H9 (cell line): ENCODE results near the gene GPM6B. TPM values are rescaled to one million over a fixed set of nuclear protein-coding genes. Genes with fewer than 3 reads are reported as not detected.

Experiments
- DNase-seq: peaks from one replicate; pipeline ENCODE4 v3.0.0-alpha.2; 2017
- H2AFZ ChIP-seq: one replicate; pipeline ENCODE4 v1.6.1; 2013; ENCODE audit warnings: mild to moderate bottlenecking, low read length, control low read depth, moderate library complexity
- H2AK5ac ChIP-seq: 2 replicates; pipeline ENCODE4 v1.6.1; 2013; ENCODE audit warnings: low read length, control low read depth, mixed read lengths; ENCODE audit not compliant: insufficient read length
- H2BK120ac ChIP-seq: one replicate; pipeline ENCODE4 v1.6.1; 2013; ENCODE audit warnings: low read depth, mild to moderate bottlenecking, low read length, control low read depth, inconsistent platforms; ENCODE audit not compliant: poor library complexity, severe bottlenecking
- H2BK12ac ChIP-seq: 2 replicates; pipeline ENCODE4 v1.6.1; 2013; ENCODE audit warnings: low read length, control low read depth, mixed read lengths, low read depth; ENCODE audit not compliant: insufficient read length
- H2BK15ac ChIP-seq: 2 replicates; pipeline ENCODE4 v1.6.1; 2013; ENCODE audit warnings: low read depth, low read length, control low read depth
- H2BK20ac ChIP-seq: one replicate; pipeline ENCODE4 v1.6.1; 2013; ENCODE audit warnings: low read depth, mild to moderate bottlenecking, low read length, control low read depth, inconsistent platforms; ENCODE audit not compliant: poor library complexity, severe bottlenecking
- H2BK5ac ChIP-seq: 2 replicates; pipeline ENCODE4 v1.6.1; 2013; ENCODE audit warnings: low read length, control low read depth, mixed read lengths; ENCODE audit not compliant: insufficient read length
- H3K14ac ChIP-seq: 2 replicates; pipeline ENCODE4 v1.6.1; 2013; ENCODE audit warnings: low read length, control low read depth; ENCODE audit not compliant: insufficient read depth
- H3K18ac ChIP-seq: 2 replicates; pipeline ENCODE4 v1.6.1; 2013; ENCODE audit warnings: low read depth, mild to moderate bottlenecking, mixed read lengths, low read length, control low read depth; ENCODE audit not compliant: insufficient read length
- H3K23ac ChIP-seq: 2 replicates; pipeline ENCODE4 v1.6.1; 2013; ENCODE audit warnings: low read length, control low read depth, mixed read lengths, low read depth; ENCODE audit not compliant: insufficient read length
- H3K23me2 ChIP-seq: 2 replicates; pipeline ENCODE4 v1.6.1; 2013; ENCODE audit warnings: low read depth, mild to moderate bottlenecking, mixed read lengths, low read length, control low read depth; ENCODE audit not compliant: insufficient read length, poor library complexity, severe bottlenecking
- H3K27ac ChIP-seq: 2 replicates; pipeline ENCODE4 v1.5.1; 2013; ENCODE audit warnings: low read length, control low read depth, mixed read lengths, low read depth; ENCODE audit not compliant: insufficient read length
- H3K27me3 ChIP-seq: 2 replicates; pipeline ENCODE4 v1.6.1; 2013; ENCODE audit warnings: low read length, control low read depth, inconsistent platforms; ENCODE audit not compliant: insufficient read depth
- H3K4ac ChIP-seq: 2 replicates; pipeline ENCODE4 v1.6.1; 2013; ENCODE audit warnings: low read depth, mild to moderate bottlenecking, control low read depth, inconsistent platforms, low read length, moderate library complexity
- H3K4me1 ChIP-seq: 2 replicates; pipeline ENCODE4 v1.6.1; 2013; ENCODE audit warnings: low read length, control low read depth, inconsistent platforms; ENCODE audit not compliant: insufficient read depth
- H3K4me2 ChIP-seq: 2 replicates; pipeline ENCODE4 v1.6.1; 2013; ENCODE audit warnings: low read length, control low read depth, mixed read lengths; ENCODE audit not compliant: insufficient read length, insufficient read depth
- H3K56ac ChIP-seq: 2 replicates; pipeline ENCODE4 v1.6.1; 2013; ENCODE audit warnings: low read depth, mild to moderate bottlenecking, mixed read lengths, low read length, control low read depth; ENCODE audit not compliant: insufficient read length
- H3K79me1 ChIP-seq: 2 replicates; pipeline ENCODE4 v1.6.1; 2013; ENCODE audit warnings: low read depth, mild to moderate bottlenecking, moderate library complexity, low read length, control low read depth, inconsistent platforms; ENCODE audit not compliant: insufficient read depth, poor library complexity, severe bottlenecking
- H3K79me2 ChIP-seq: 2 replicates; pipeline ENCODE4 v1.6.1; 2013; ENCODE audit warnings: low read length, control low read depth, inconsistent platforms; ENCODE audit not compliant: insufficient read depth
- H3K9ac ChIP-seq: 2 replicates; pipeline ENCODE4 v1.6.1; 2013; ENCODE audit warnings: low read length, control low read depth, mixed read lengths; ENCODE audit not compliant: insufficient read length; ENCODE audit errors: extremely low read depth
- H3K9me3 ChIP-seq: one replicate; pipeline ENCODE4 v1.6.1; 2013; ENCODE audit warnings: low read depth, low read length, inconsistent platforms; ENCODE audit not compliant: control insufficient read depth
- H3T11ph ChIP-seq: one replicate; pipeline ENCODE4 v1.6.1; 2013; ENCODE audit warnings: mild to moderate bottlenecking, low read length, control low read depth, inconsistent platforms
- H4K20me1 ChIP-seq: one replicate; pipeline ENCODE4 v1.6.1; 2013; ENCODE audit not compliant: control insufficient read depth, insufficient read length, insufficient read depth
- H4K5ac ChIP-seq: 2 replicates; pipeline ENCODE4 v1.6.1; 2013; ENCODE audit warnings: low read depth, mild to moderate bottlenecking, mixed read lengths, low read length, control low read depth; ENCODE audit not compliant: insufficient read length
- H4K8ac ChIP-seq: replicated peaks from 2 replicates; pipeline ENCODE4 v1.6.1; 2013; ENCODE audit warnings: low read length, control low read depth, mixed read lengths, low read depth; ENCODE audit not compliant: insufficient read length
- H4K91ac ChIP-seq: 2 replicates; pipeline ENCODE4 v1.6.1; 2013; ENCODE audit warnings: low read depth, mild to moderate bottlenecking, moderate library complexity, mixed read lengths, low read length, control low read depth; ENCODE audit not compliant: insufficient read length
- H3K27ac Mint-ChIP-seq, 3 experiments: 2 replicates in 2 of 3; 3 replicates in 1 of 3; pipeline ENCODE4 v1.8.0; 2020 to 2021; ENCODE audit warnings: mixed read lengths in 3 of 3, mild to moderate bottlenecking in 1 of 3, moderate library complexity in 1 of 3
- H3K27me3 Mint-ChIP-seq: 2 replicates; pipeline ENCODE4 v1.8.0; 2021; ENCODE audit warnings: low read depth, mild to moderate bottlenecking, moderate library complexity, mixed read lengths
- H3K36me3 Mint-ChIP-seq, 3 experiments: 2 replicates in 2 of 3; 3 replicates in 1 of 3; pipeline ENCODE4 v1.8.0; 2020 to 2021; ENCODE audit warnings: low read depth in 3 of 3, mixed read lengths in 3 of 3; ENCODE audit not compliant: insufficient read depth in 1 of 3
- H3K4me1 Mint-ChIP-seq, 2 experiments: 2 replicates each; pipeline ENCODE4 v1.8.0; 2020; ENCODE audit warnings: mixed read lengths in 2 of 2
- H3K4me3 Mint-ChIP-seq, 2 experiments: 2 replicates in 1 of 2; 3 replicates in 1 of 2; pipeline ENCODE4 v1.8.0; 2020 to 2021; ENCODE audit warnings: mild to moderate bottlenecking in 2 of 2, mixed read lengths in 2 of 2, moderate library complexity in 1 of 2
- H3K9me3 Mint-ChIP-seq, 2 experiments: 2 replicates in 1 of 2; 3 replicates in 1 of 2; pipeline ENCODE4 v1.8.0; 2020; ENCODE audit warnings: mild to moderate bottlenecking in 2 of 2, mixed read lengths in 2 of 2, moderate library complexity in 1 of 2
- CTCF ChIP-seq: fragments of 200-600 bp; sonication (generic); conservative IDR thresholded peaks from 3 replicates; pipeline ENCODE4 v1.8.0; 2021; ENCODE audit warnings: antibody characterized with exemption, mild to moderate bottlenecking
- WGBS: extraction: QIAGEN DNeasy Blood & Tissue Kit; methylation state at CpG from one replicate; pipeline ENCODE4 v1.1.7; 2013; ENCODE audit warnings: missing lambda C conversion rate, low lambda C conversion rate, mixed read lengths; ENCODE audit not compliant: insufficient read length; ENCODE audit errors: extremely low coverage; 5-methylcytosine and 5-hydroxymethylcytosine counted together
- total RNA-seq: library from RNA; stranded (reverse); gene quantifications from 2 replicates; pipeline ENCODE4 v1.2.1, GENCODE V29; 2021

The GPM6B gene
- total RNA-seq, 1 experiment from 2014 or later, result 73.9 TPM

GRCh38 chrX:13834355-13834754 lies 17.5 kb upstream of the GPM6B start:
- H2AFZ ChIP-seq, result no peak overlapping the region
- H2BK120ac ChIP-seq, result no peak overlapping the region
- H3K27me3 ChIP-seq, result no peaks in the 10 kb centered on the region
- H2BK12ac ChIP-seq, result no peak overlapping the region
- H3K4me1 ChIP-seq, result peaks cover 10% of the 10 kb centered on the region; the same call in 1 of the 2 replicates
- H3K4ac ChIP-seq, result no peak overlapping the region
- H3K23me2 ChIP-seq, result no peaks in the 10 kb centered on the region
- H4K91ac ChIP-seq, result no peak overlapping the region
- H3K79me1 ChIP-seq, result peaks cover 5% of the 10 kb centered on the region
- H3K14ac ChIP-seq, result no peak overlapping the region
- Mint-ChIP-seq H3K4me3 (no peak overlapping the region), H3K4me1 (peaks cover 41 to 42% of the 10 kb centered on the region in 2 experiments), H3K36me3 (peaks cover 2 to 10% (median 2%) of the 10 kb centered on the region in 3 experiments; a peak in 6 of 7 replicates), H3K9me3 (peaks cover 28 to 37% of the 10 kb centered on the region in 2 experiments; a peak in 4 of 5 replicates), H3K27ac (no peak overlapping the region), H3K27me3 (no peaks in the 10 kb centered on the region)
- no peaks in the 10 kb centered on the region for H4K20me1 ChIP-seq
- H3K18ac ChIP-seq, result no peak overlapping the region
- no peak overlapping the region for H2BK5ac ChIP-seq
- no peak overlapping the region for H3K56ac ChIP-seq
- no peak overlapping the region for H4K5ac ChIP-seq
- no peak overlapping the region for H2AK5ac ChIP-seq
- no CpG with 5 or more reads among the region's 2 CpGs for WGBS
- no peak overlapping the region for H3T11ph ChIP-seq
- no peak overlapping the region for H2BK20ac ChIP-seq
- DNase-seq, result no peak
- H3K27ac ChIP-seq, result no peak overlapping the region
- no peak overlapping the region for H2BK15ac ChIP-seq
- H3K9me3 ChIP-seq, result no peaks in the 10 kb centered on the region
- H3K9ac ChIP-seq, result no peak overlapping the region
- TF ChIP-seq CTCF, result no peak
- H3K23ac ChIP-seq, result no peak overlapping the region
- H4K8ac ChIP-seq, result no peak overlapping the region
- H3K79me2 ChIP-seq, result peaks cover 8% of the 10 kb centered on the region; the same call in 1 of the 2 replicates
- H3K4me2 ChIP-seq, result no peak overlapping the region
